Spleen (tissue), 11 donors: ENCODE data around the gene YTHDF2. TPM values are rescaled to one million over a fixed set of nuclear protein-coding genes. Genes with fewer than 3 reads are reported as not detected.
"Not testable (repeated sequence)": the region's sequence is repeated elsewhere in the genome, so short reads cannot be mapped to it uniquely, and the experiment has no call there.

Experiments used
- DNase-seq: peaks from one replicate; pipeline ENCODE4 v3.0.0-alpha.2; 2020
- H3K27ac ChIP-seq, 8 donors: fragments of 200-600 bp; sonication (generic) in 7 of 8; 1 replicate in 4 of 8; 2 replicates in 4 of 8; pipeline versions ENCODE4 v1.5.0 to v1.8.0; 2016 to 2021; ENCODE audit warnings: inconsistent platforms in 4 of 8, mild to moderate bottlenecking in 4 of 8, moderate library complexity in 1 of 8
- H3K27me3 ChIP-seq, 7 donors: fragments of 200-600 bp; sonication (generic) in 6 of 7; replicated peaks in 1 of 7; 1 replicate in 4 of 7; 2 replicates in 3 of 7; pipeline versions ENCODE4 v1.5.0 to v1.8.0; 2016 to 2021; ENCODE audit warnings: inconsistent platforms in 3 of 7, mild to moderate bottlenecking in 1 of 7
- H3K36me3 ChIP-seq, 6 donors: fragments of 200-600 bp; sonication (generic) in 5 of 6; 1 replicate in 4 of 6; 2 replicates in 2 of 6; pipeline versions ENCODE4 v1.5.0 to v1.8.0; 2016 to 2021; ENCODE audit warnings: inconsistent platforms in 2 of 6
- H3K4me1 ChIP-seq, 6 donors: fragments of 200-600 bp; sonication (generic) in 5 of 6; 1 replicate in 3 of 6; 2 replicates in 3 of 6; pipeline versions ENCODE4 v1.5.0 to v1.8.0; 2016 to 2021; ENCODE audit warnings: inconsistent platforms in 3 of 6
- H3K4me3 ChIP-seq, 8 donors: fragments of 200-600 bp; sonication (generic) in 7 of 8; 1 replicate in 4 of 8; 2 replicates in 4 of 8; pipeline versions ENCODE4 v1.5.0 to v1.8.0; 2016 to 2021; ENCODE audit warnings: inconsistent platforms in 4 of 8, mild to moderate bottlenecking in 4 of 8, moderate library complexity in 2 of 8
- H3K9me3 ChIP-seq, 8 donors: fragments of 200-600 bp; sonication (generic) in 7 of 8; 1 replicate in 4 of 8; 2 replicates in 4 of 8; pipeline versions ENCODE4 v1.5.0 to v1.8.0; 2016 to 2021; ENCODE audit warnings: inconsistent platforms in 4 of 8
- POLR2A ChIP-seq, 3 donors: fragments of 450-650 bp; IDR thresholded peaks; one replicate each; pipeline ENCODE4 v1.5.1; 2017; ENCODE audit warnings: antibody characterized with exemption in 3 of 3, mild to moderate bottlenecking in 1 of 3
- POLR2AphosphoS5 ChIP-seq, 3 donors: sonication (generic); formaldehyde crosslinking; IDR thresholded peaks; one replicate each; pipeline ENCODE4 v1.5.1; 2017; ENCODE audit warnings: antibody characterized with exemption in 3 of 3
- WGBS, 5 donors: extraction: QIAGEN DNeasy Blood & Tissue Kit in 3 of 5; methylation state at CpG; one replicate each; pipeline versions ENCODE4 v1.1.5 to v1.1.7; 2013 to 2018; 5-methylcytosine and 5-hydroxymethylcytosine counted together
- intact Hi-C: fragments of 100-400 bp; cut with DNase I; formaldehyde crosslinking; loops from one replicate; pipeline ENCODE4 v1.15.0; 2023; ENCODE audit warnings: low total_unique reads
- polyA plus RNA-seq, 3 donors: library from polyadenylated mRNA; stranded (reverse); fragments of 200-250 nt; gene quantifications; one replicate each; pipeline ENCODE4 v1.2.1, GENCODE V29; 2013
- total RNA-seq, 7 donors: library from RNA; depleted of rRNA in 3 of 7; stranded (reverse); fragments of >200 nt in 3 of 7; fragmentation: NEBNext Ultra II Directional in 4 of 7; extraction: Animal tissue kit (Norgen Biotek cat#: 25700) in 4 of 7; gene quantifications; one replicate each; pipeline versions ENCODE4 v1.1.0 to v1.2.1, GENCODE V29; 2016 to 2021
- TF ChIP-seq, protein P1 (sequence below), 11 experiments: fragments of 200-600 bp in 7 of 11; fragments of 450-650 bp in 4 of 11; sonication (generic) in 4 of 11; IDR thresholded peaks in 8 of 11; conservative IDR thresholded peaks in 3 of 11; 1 replicate in 7 of 11; 2 replicates in 4 of 11; pipeline versions ENCODE4 v1.4.0 to v1.8.0; 2016 to 2021; ENCODE audit warnings: antibody characterized with exemption in 11 of 11, inconsistent platforms in 4 of 11, mild to moderate bottlenecking in 1 of 11
- donor health status: healthy with polysubstance abuse.
- donor health status: DM: no; HTN: no; CAD: no; lungs with moderate emphysema.
- donor health status: DM: no; HTN: no; CAD: no.
- donor health status: Bipolar disorder and iron deficiency.
- donor health status: healthy.
- donor health status: DM: no; HTN: no; CAD: no.
- donor health status: DM: yes; HTN: yes; CAD: no.

Gene YTHDF2
- total and polyA plus RNA-seq, 10 donors, result 31.4 to 67.5 (median 57.0) TPM

DNA sequence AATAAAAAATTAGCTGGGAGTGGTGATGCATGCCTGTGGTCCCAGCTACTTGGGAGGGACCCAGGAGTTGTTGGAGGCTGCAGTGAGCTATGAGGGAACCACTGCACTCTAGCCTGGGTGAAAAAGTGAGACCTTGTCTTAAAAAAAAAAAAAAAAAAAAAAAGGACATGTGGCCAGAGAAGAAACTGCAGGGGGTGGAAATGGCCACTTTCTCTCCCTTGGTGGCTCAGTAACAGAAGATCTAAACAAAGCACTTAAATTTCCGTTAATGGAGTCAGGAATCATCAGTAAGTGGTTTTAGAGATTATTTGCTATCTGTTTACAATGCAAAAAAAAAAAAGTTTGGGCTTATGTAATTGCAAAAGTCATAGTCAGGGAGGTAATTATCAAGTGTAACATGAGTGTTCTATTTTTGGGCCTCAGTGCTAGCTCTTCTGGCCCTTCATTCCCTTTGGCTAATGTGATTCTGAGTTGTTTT lies 55.9 kb downstream of the YTHDF2 start:
- H3K9me3 ChIP-seq, result no peaks in the 10 kb centered on the region
- H3K27ac ChIP-seq, result no peak overlapping the region
- H3K27me3 ChIP-seq, result no peaks in the 10 kb centered on the region
- intact Hi-C loops, result no loop called here
- TF ChIP-seq POLR2A (IDR thresholded peaks at IDR 0.05), result no peak
- TF ChIP-seq POLR2AphosphoS5 (IDR thresholded peaks at IDR 0.05), result no peak
- TF ChIP-seq, protein P1, sequence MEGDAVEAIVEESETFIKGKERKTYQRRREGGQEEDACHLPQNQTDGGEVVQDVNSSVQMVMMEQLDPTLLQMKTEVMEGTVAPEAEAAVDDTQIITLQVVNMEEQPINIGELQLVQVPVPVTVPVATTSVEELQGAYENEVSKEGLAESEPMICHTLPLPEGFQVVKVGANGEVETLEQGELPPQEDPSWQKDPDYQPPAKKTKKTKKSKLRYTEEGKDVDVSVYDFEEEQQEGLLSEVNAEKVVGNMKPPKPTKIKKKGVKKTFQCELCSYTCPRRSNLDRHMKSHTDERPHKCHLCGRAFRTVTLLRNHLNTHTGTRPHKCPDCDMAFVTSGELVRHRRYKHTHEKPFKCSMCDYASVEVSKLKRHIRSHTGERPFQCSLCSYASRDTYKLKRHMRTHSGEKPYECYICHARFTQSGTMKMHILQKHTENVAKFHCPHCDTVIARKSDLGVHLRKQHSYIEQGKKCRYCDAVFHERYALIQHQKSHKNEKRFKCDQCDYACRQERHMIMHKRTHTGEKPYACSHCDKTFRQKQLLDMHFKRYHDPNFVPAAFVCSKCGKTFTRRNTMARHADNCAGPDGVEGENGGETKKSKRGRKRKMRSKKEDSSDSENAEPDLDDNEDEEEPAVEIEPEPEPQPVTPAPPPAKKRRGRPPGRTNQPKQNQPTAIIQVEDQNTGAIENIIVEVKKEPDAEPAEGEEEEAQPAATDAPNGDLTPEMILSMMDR (IDR thresholded peaks at IDR 0.05 in 8 of 11, conservative IDR thresholded peaks at IDR 0.05 in 3 of 11), result no peak
- WGBS, 5 donors, result 57 to 96% (median 80%) methylated on average over 1 of the region's 1 CpG
- H3K4me3 ChIP-seq, result no peak overlapping the region
- no peaks in the 10 kb centered on the region for H3K36me3 ChIP-seq
- DNase-seq, result no peak
- H3K4me1 ChIP-seq, result no peaks in the 10 kb centered on the region

DNA sequence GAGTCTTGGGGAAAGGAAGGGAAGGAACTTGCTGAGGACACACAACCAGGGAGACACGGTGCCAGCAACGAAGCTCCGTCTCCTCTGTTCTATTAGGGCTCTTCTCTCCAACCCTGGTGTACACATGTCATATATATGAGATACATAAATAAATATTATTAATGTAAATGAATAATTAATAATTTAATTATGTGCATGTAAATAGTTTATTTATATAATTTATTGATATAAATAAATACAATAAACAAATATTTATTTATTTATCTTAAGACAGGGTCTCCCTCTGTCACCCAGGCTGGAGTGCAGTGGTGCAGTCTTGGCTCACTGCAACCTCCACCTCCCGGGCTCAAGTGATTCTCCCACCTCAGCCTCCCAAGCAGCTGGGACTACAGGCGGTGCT lies 57.8 kb downstream of the YTHDF2 start:
- H3K27me3 ChIP-seq, H3K4me1 ChIP-seq, intact Hi-C loops, DNase-seq, H3K36me3 ChIP-seq, H3K27ac ChIP-seq, H3K4me3 ChIP-seq, H3K9me3 ChIP-seq: not testable (repeated sequence)
- 84 to 98% (median 94%) methylated on average over 5 of the region's 5 CpGs for WGBS, 5 donors

DNA sequence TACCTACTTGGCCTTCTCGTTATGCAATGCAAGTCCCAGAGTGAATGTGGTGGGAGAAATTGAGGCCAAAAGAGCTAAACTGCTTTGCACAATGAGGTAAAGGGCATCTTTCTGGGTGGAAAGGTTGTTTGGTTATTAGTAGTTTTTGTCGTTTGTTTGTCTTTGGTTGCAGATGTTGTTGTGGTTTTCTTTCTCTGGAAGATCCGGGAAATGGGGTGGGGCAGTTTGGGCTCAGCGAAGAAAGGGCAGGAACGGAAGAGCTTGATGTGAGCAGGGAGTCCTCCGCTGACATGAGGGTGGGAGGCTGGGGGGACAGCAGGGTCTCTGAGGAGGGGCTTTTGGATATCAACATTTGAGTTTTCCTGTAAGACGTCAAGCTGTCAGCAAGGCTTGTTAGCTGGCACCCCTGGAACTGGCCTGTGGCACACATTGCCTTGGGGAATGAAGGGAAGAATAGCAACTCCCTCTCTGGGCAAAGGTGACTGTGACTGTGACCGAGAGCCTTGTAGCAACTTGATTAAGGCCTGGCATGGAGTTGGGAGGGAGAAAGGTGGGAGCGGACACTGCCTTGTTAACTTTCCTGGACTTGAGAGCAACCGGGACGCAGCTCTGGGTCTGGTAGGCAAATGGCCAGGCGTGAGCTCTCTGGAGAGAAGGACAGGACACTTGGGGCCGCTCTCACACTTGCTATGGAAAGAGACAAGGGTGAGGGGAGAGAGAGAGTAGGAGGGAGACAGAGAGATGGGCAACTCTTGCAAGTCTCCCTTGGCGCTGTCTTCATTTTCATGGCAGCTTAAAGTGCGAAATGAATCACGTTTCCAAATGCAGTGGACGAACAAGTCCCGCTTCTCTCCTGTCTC lies 59.8 kb downstream of the YTHDF2 start:
- TF ChIP-seq, protein P1 (IDR thresholded peaks at IDR 0.05 in 8 of 11, conservative IDR thresholded peaks at IDR 0.05 in 3 of 11), result no peak
- TF ChIP-seq POLR2A (IDR thresholded peaks at IDR 0.05), result no peak
- TF ChIP-seq POLR2AphosphoS5 (IDR thresholded peaks at IDR 0.05), result no peak
- Histone ChIP-seq H3K4me3 (no peak overlapping the region), H3K4me1 (no peaks in the 10 kb centered on the region), H3K27me3 (peaks cover 0 to 11% (median 0%) of the 10 kb centered on the region in 7 donors), H3K27ac (no peak overlapping the region), H3K9me3 (no peaks in the 10 kb centered on the region), H3K36me3 (no peaks in the 10 kb centered on the region)
- intact Hi-C loops, result no loop called here
- 61 to 76% (median 70%) methylated on average over 18 of the region's 18 CpGs for WGBS, 5 donors
- no peak for DNase-seq

DNA sequence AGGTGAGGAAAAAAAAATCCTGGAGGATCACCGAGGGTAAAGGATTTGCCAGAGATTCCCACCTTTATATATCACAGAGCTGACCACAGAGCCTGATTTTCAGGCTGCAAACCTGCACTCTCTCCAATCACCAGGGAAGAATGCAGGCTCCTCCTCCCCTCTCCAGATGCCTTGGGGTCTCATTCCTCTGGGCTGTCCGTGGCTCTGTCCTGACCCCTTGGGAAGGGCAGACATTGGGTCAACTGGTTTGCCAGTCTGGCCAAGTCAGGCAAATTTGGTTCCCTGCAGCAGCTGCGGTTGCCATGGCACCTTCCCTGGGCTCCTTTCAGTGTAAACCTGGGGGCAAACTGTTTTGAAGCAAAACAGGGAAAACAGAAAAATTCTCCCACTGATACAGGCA lies 63.6 kb downstream of the YTHDF2 start:
- Histone ChIP-seq H3K27ac (no peak overlapping the region), H3K27me3 (peaks cover 0 to 11% (median 0%) of the 10 kb centered on the region in 7 donors), H3K4me1 (no peaks in the 10 kb centered on the region), H3K36me3 (no peaks in the 10 kb centered on the region), H3K9me3 (no peaks in the 10 kb centered on the region), H3K4me3 (no peak overlapping the region)
- DNase-seq, result no peak
- WGBS, 5 donors, result 54 to 73% (median 69%) methylated on average over 2 to 3 of the region's 3 CpGs
- intact Hi-C loops, result no loop called here
- TF ChIP-seq, protein P1 (IDR thresholded peaks at IDR 0.05 in 8 of 11, conservative IDR thresholded peaks at IDR 0.05 in 3 of 11), result no peak
- TF ChIP-seq POLR2AphosphoS5 (IDR thresholded peaks at IDR 0.05) (no peak), POLR2A (IDR thresholded peaks at IDR 0.05) (no peak)
